Gastroesophageal sphincter (tissue), 4 donors: Measurements from ENCODE around the gene DOK5. TPM values are rescaled to one million over a fixed set of nuclear protein-coding genes. Genes with fewer than 3 reads are reported as not detected.

Experiments used
- ATAC-seq: fragments of 150-250 bp; one replicate; pipeline ENCODE4 v1.9.1; 2016; ENCODE audit warnings: mild to moderate bottlenecking, moderate library complexity
- H3K27ac ChIP-seq, 4 donors: fragments of 200-600 bp; sonication (generic) in 3 of 4; 1 replicate in 3 of 4; 2 replicates in 1 of 4; pipeline ENCODE4 v1.5.1; 2016 to 2019
- H3K27me3 ChIP-seq: fragments of 200-600 bp; sonication (generic); one replicate; pipeline ENCODE4 v1.5.1; 2019
- H3K36me3 ChIP-seq, 2 donors: fragments of 200-600 bp; sonication (generic); one replicate each; pipeline ENCODE4 v1.5.1; 2019; ENCODE audit warnings: control low read depth in 1 of 2
- H3K4me1 ChIP-seq, 3 donors: fragments of 200-600 bp; sonication (generic); 1 replicate in 2 of 3; 2 replicates in 1 of 3; pipeline ENCODE4 v1.5.1; 2016 to 2019; ENCODE audit warnings: control low read depth in 2 of 3
- H3K4me3 ChIP-seq, 2 donors: fragments of 200-600 bp; sonication (generic); one replicate each; pipeline ENCODE4 v1.5.1; 2019; ENCODE audit warnings: mild to moderate bottlenecking in 1 of 2, moderate library complexity in 1 of 2
- H3K9me3 ChIP-seq, 3 donors: fragments of 200-600 bp; sonication (generic); one replicate each; pipeline ENCODE4 v1.5.1; 2017 to 2019; ENCODE audit warnings: control low read depth in 2 of 3
- EP300 ChIP-seq: sonication (generic); formaldehyde crosslinking; IDR thresholded peaks from one replicate; pipeline ENCODE4 v1.6.1; 2017; ENCODE audit warnings: antibody characterized with exemption, mild to moderate bottlenecking
- POLR2A ChIP-seq, 2 donors: fragments of 450-650 bp; IDR thresholded peaks; one replicate each; pipeline ENCODE4 v1.6.1; 2017; ENCODE audit warnings: antibody characterized with exemption in 2 of 2, mild to moderate bottlenecking in 2 of 2, moderate library complexity in 1 of 2
- POLR2AphosphoS5 ChIP-seq: sonication (generic); formaldehyde crosslinking; IDR thresholded peaks from one replicate; pipeline ENCODE4 v1.6.1; 2017; ENCODE audit warnings: antibody characterized with exemption
- WGBS, 2 donors: methylation state at CpG; one replicate each; pipeline ENCODE4 v1.1.5; 2018; ENCODE audit warnings: low coverage in 1 of 2; 5-methylcytosine and 5-hydroxymethylcytosine counted together
- total RNA-seq, 4 donors: library from RNA; depleted of rRNA; stranded (reverse); fragments of >200 nt; gene quantifications; one replicate each; pipeline ENCODE4 v1.1.0, GENCODE V29; 2016
- TF ChIP-seq, protein P1 (sequence below), 4 experiments: fragments of 200-600 bp in 2 of 4; fragments of 450-650 bp in 2 of 4; sonication (generic) in 1 of 4; IDR thresholded peaks; one replicate each; pipeline ENCODE4 v1.5.1; 2017 to 2019; ENCODE audit warnings: antibody characterized with exemption in 4 of 4, mild to moderate bottlenecking in 2 of 4, moderate library complexity in 2 of 4

DOK5 gene
- total RNA-seq, 4 donors from 2014 or later: 0.62 to 2.7 (median 1.4) TPM

DNA sequence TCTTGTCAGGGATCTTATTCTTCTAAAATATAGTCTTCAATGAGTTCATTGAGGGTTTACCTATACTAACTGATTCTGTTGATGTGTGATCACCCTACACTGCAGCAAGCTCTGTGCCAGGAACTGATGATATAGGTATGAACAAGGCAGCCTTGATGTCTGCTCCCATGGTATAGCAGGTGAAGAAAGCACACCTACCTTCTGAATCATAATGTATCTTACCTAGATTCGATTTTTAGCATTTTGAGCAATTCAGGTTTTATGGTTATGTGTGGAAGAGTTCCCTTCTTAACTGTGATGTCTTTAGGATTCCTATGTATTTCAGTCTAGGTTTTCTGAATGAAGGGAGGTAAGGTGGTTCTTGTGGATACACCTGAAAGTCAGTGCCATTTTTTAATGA, 223.0 kb downstream of the DOK5 start:
- no peak for ATAC-seq
- no peak overlapping the region for H3K27ac ChIP-seq
- 83% methylated on average over 1 of the region's 1 CpG; no CpG with 5 or more reads in 1 of the 2 donors for WGBS, 2 donors
- no peak overlapping the region for H3K4me3 ChIP-seq
- no peaks in the 10 kb centered on the region for H3K27me3 ChIP-seq
- no peaks in the 10 kb centered on the region for H3K36me3 ChIP-seq
- TF ChIP-seq POLR2AphosphoS5 (no peak), EP300 (no peak), POLR2A (IDR thresholded peaks at IDR 0.05) (no peak)
- TF ChIP-seq, protein P1, sequence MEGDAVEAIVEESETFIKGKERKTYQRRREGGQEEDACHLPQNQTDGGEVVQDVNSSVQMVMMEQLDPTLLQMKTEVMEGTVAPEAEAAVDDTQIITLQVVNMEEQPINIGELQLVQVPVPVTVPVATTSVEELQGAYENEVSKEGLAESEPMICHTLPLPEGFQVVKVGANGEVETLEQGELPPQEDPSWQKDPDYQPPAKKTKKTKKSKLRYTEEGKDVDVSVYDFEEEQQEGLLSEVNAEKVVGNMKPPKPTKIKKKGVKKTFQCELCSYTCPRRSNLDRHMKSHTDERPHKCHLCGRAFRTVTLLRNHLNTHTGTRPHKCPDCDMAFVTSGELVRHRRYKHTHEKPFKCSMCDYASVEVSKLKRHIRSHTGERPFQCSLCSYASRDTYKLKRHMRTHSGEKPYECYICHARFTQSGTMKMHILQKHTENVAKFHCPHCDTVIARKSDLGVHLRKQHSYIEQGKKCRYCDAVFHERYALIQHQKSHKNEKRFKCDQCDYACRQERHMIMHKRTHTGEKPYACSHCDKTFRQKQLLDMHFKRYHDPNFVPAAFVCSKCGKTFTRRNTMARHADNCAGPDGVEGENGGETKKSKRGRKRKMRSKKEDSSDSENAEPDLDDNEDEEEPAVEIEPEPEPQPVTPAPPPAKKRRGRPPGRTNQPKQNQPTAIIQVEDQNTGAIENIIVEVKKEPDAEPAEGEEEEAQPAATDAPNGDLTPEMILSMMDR (IDR thresholded peaks at IDR 0.05): no peak
- H3K9me3 ChIP-seq: no peaks in the 10 kb centered on the region
- no peaks in the 10 kb centered on the region for H3K4me1 ChIP-seq
